A172 (cell line): ENCODE data around the gene ELAVL4. TPM values are rescaled to one million over a fixed set of nuclear protein-coding genes. Genes with fewer than 3 reads are reported as not detected.

Experiments used
- DNase-seq: peaks from one replicate; pipeline ENCODE4 v3.0.0-alpha.2; 2015; ENCODE audit warnings: low spot score
- total RNA-seq: library from RNA; depleted of rRNA; stranded (reverse); fragments of >200 nt; shearing (Covaris generic); gene quantifications from 2 replicates; pipeline ENCODE4 v1.2.3, GENCODE V29; 2014; rRNA removed

The ELAVL4 gene
- total RNA-seq, 1 experiment from 2014 or later = not detected

DNA sequence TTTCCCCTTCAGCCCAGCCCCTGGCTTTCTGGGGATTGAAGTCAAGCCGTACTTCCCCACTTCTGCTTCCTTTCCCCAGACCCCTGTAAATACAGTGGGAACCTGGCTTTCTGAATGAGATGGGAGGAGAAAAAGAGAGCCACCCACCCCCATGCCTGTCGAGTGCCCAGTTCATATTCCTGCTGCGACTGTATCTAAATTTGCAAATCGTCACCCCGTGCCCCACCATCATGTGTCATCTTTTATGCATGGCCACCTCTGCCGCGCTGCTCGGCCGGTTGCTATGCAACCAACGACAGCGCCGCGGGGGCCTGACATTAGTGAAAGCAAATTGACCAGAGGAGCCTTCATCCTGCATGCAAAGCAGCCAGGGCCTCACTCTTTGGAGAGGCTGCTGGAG, 143.0 kb downstream of the ELAVL4 start:
- DNase-seq = no peak

DNA sequence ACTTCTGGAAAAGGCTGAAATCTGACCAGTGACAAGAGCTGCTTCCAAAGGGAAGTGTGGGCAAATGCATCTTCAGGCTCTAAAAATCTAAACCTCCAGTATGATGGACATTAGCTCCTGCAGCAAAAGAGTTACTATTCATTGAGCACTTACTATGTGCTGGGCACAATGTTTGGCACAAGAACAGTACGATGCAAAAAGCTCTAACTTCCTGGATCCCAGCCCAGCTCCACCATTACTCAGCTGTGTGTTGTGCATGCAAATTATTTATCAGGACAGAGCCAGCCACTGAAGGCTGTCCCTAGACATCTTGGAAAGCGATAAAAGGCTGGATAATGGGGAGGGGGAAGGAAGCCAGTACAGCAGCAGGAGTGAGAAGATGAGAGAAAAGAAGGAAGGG, 143.5 kb downstream of the ELAVL4 start:
- no peak for DNase-seq

Other genes with a start within 250 kb of the ELAVL4 start
- not detected in 2 replicates for gene AGBL4, start 85.0 kb upstream of the ELAVL4 start, total RNA-seq